GM19240 (cell line): ENCODE results near the gene TRHDE.

Source experiments
- DNase-seq: peaks from one replicate; pipeline ENCODE4 v3.0.0; 2011; ENCODE audit warnings: low spot score; ENCODE audit not compliant: insufficient read length

The TRHDE gene

GRCh38 chr12:72313806-72314205, 41.6 kb downstream of the TRHDE start:
- DNase-seq, result no peak

GRCh38 chr12:72315858-72316257, 43.7 kb downstream of the TRHDE start:
- DNase-seq, result no peak

- no peak for DNase-seq
Observed at GRCh38 chr12:72318341-72318740, 46.2 kb downstream of the TRHDE start.

GRCh38 chr12:72323881-72324280, 51.7 kb downstream of the TRHDE start:
- DNase-seq, result no peak

- DNase-seq, result no peak
Observed at GRCh38 chr12:72330301-72330700, 58.1 kb downstream of the TRHDE start.

- no peak for DNase-seq
Observed at GRCh38 chr12:72330784-72331183, 58.6 kb downstream of the TRHDE start.

- DNase-seq, result no peak
Observed at GRCh38 chr12:72337382-72337781, 65.2 kb downstream of the TRHDE start.

GRCh38 chr12:72337946-72338345, 65.8 kb downstream of the TRHDE start:
- DNase-seq, result no peak

GRCh38 chr12:72338437-72338836, 66.3 kb downstream of the TRHDE start:
- no peak for DNase-seq

GRCh38 chr12:72346363-72346944, 74.3 kb downstream of the TRHDE start:
- no peak for DNase-seq

GRCh38 chr12:72349491-72349890, 77.3 kb downstream of the TRHDE start:
- DNase-seq, result no peak

- no peak for DNase-seq
Observed at GRCh38 chr12:72359416-72359815, 87.2 kb downstream of the TRHDE start.

- no peak for DNase-seq
Observed at GRCh38 chr12:72365151-72365550, 93.0 kb downstream of the TRHDE start.

- DNase-seq, result no peak
Observed at GRCh38 chr12:72366255-72366654, 94.1 kb downstream of the TRHDE start.

GRCh38 chr12:72368298-72368697, 96.1 kb downstream of the TRHDE start:
- DNase-seq, result no peak

- no peak for DNase-seq
Observed at GRCh38 chr12:72368719-72369422, 96.7 kb downstream of the TRHDE start.

GRCh38 chr12:72369423-72369959, 97.3 kb downstream of the TRHDE start:
- DNase-seq, result no peak

GRCh38 chr12:72380441-72380840, 108.3 kb downstream of the TRHDE start:
- DNase-seq, result no peak

GRCh38 chr12:72388322-72388721, 116.2 kb downstream of the TRHDE start:
- no peak for DNase-seq

GRCh38 chr12:72390146-72390545, 118.0 kb downstream of the TRHDE start:
- DNase-seq, result no peak

- DNase-seq, result no peak
Observed at GRCh38 chr12:72406111-72406510, 133.9 kb downstream of the TRHDE start.

- DNase-seq, result no peak
Observed at GRCh38 chr12:72432037-72432604, 160.0 kb downstream of the TRHDE start.

- no peak for DNase-seq
Observed at GRCh38 chr12:72433298-72433697, 161.1 kb downstream of the TRHDE start.
